Esophagus squamous epithelium (tissue), 4 donors: ENCODE results near the gene CCNYL1.

Experiments used
- POLR2A ChIP-seq, 4 donors: fragments of 450-650 bp; IDR thresholded peaks; one replicate each; pipeline ENCODE4 v1.6.1; 2017; ENCODE audit warnings: antibody characterized with exemption in 4 of 4, mild to moderate bottlenecking in 4 of 4, moderate library complexity in 3 of 4
- TF ChIP-seq, protein P1 (sequence below), 6 experiments: fragments of 450-650 bp in 4 of 6; fragments of 200-600 bp in 2 of 6; sonication (generic) in 2 of 6; IDR thresholded peaks; one replicate each; pipeline ENCODE4 v1.5.1; 2016 to 2019; ENCODE audit warnings: antibody characterized with exemption in 6 of 6, mild to moderate bottlenecking in 4 of 6, moderate library complexity in 4 of 6

GRCh38 chr2:207686812-207687211 lies 24.6 kb upstream of the CCNYL1 start:
- TF ChIP-seq, protein P1, sequence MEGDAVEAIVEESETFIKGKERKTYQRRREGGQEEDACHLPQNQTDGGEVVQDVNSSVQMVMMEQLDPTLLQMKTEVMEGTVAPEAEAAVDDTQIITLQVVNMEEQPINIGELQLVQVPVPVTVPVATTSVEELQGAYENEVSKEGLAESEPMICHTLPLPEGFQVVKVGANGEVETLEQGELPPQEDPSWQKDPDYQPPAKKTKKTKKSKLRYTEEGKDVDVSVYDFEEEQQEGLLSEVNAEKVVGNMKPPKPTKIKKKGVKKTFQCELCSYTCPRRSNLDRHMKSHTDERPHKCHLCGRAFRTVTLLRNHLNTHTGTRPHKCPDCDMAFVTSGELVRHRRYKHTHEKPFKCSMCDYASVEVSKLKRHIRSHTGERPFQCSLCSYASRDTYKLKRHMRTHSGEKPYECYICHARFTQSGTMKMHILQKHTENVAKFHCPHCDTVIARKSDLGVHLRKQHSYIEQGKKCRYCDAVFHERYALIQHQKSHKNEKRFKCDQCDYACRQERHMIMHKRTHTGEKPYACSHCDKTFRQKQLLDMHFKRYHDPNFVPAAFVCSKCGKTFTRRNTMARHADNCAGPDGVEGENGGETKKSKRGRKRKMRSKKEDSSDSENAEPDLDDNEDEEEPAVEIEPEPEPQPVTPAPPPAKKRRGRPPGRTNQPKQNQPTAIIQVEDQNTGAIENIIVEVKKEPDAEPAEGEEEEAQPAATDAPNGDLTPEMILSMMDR (IDR thresholded peaks at IDR 0.05): no peak
- TF ChIP-seq POLR2A (IDR thresholded peaks at IDR 0.05): no peak
